ENCODE data around the gene OR4F17. TPM values are rescaled to one million over a fixed set of nuclear protein-coding genes. Genes with fewer than 3 reads are reported as not detected.

OR4F17 gene
- total RNA-seq, 1 experiment from 2014 or later, result not detected

Other genes with a start within 250 kb of the OR4F17 start
- gene PLPP2, start 184.3 kb downstream of the OR4F17 start, total RNA-seq (2021; ENCODE audit: unreplicated experiment), result 128 TPM
- 41.5 TPM for gene MIER2, start 237.7 kb downstream of the OR4F17 start, total RNA-seq (2021; ENCODE audit: unreplicated experiment)

Data from HCT116 (cell line).